HG02973 (cell line): ENCODE measurements around the gene ARG2.

Experiments
- ATAC-seq: cut with Tn5 transposase; IDR thresholded peaks from one replicate; pipeline ENCODE4 v1.9.1; 2021; ENCODE audit warnings: moderate library complexity; ENCODE audit not compliant: unreplicated experiment

Gene ARG2

GRCh38 chr14:67680121-67680602 lies 60.4 kb downstream of the ARG2 start:
- ATAC-seq: peak; percentile 95

GRCh38 chr14:67680941-67681340 lies 61.2 kb downstream of the ARG2 start:
- no peak for ATAC-seq

GRCh38 chr14:67683842-67684241 lies 64.1 kb downstream of the ARG2 start:
- ATAC-seq: no peak

GRCh38 chr14:67690011-67690410 lies 70.3 kb downstream of the ARG2 start:
- ATAC-seq: no peak

- peak; percentile 88 for ATAC-seq
Observed at GRCh38 chr14:67694791-67695393, 75.2 kb downstream of the ARG2 start.

- peak; percentile 70 for ATAC-seq
Observed at GRCh38 chr14:67695394-67695949, 75.8 kb downstream of the ARG2 start, which contains the start of gene RDH11. Gene RDH11, minus strand, starts transcription at chr14:67695764. Its CDS starts 61 bp downstream, at chr14:67695703.

GRCh38 chr14:67697006-67697405 lies 77.3 kb downstream of the ARG2 start:
- no peak for ATAC-seq

GRCh38 chr14:67698179-67698578 lies 78.5 kb downstream of the ARG2 start:
- ATAC-seq: no peak
